GM20000 (cell line): ENCODE measurements around the gene FBLN7.

Experiments
- DNase-seq: peaks from one replicate; pipeline ENCODE4 v3.0.0; 2012; ENCODE audit warnings: low spot score
- TF ChIP-seq, protein P1 (sequence below): IDR thresholded peaks from 2 replicates; pipeline ENCODE4 v1.5.1; 2012; ENCODE audit warnings: mild to moderate bottlenecking, control low read depth; ENCODE audit errors: extremely low read depth, missing control alignments

Gene FBLN7

DNA sequence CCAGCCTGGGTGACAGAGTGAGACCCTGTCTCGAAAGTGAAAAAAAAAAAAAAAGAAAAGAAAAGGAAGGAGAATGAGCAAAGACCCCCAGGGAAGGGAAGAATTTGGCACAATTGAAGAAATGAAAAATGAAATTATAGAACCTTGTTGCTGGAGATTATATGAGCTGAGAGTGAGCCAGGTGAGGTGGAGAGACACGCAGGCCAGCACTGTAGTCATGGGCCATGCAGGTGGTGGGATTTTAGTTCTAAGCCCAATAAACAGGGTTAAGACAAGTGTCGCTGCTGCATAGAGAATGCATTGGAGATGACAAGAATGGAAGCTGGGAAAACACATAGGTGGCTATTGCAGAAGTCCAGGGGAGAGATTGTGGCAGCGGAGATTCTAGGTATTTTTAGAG, 32.3 kb downstream of the FBLN7 start:
- TF ChIP-seq, protein P1, sequence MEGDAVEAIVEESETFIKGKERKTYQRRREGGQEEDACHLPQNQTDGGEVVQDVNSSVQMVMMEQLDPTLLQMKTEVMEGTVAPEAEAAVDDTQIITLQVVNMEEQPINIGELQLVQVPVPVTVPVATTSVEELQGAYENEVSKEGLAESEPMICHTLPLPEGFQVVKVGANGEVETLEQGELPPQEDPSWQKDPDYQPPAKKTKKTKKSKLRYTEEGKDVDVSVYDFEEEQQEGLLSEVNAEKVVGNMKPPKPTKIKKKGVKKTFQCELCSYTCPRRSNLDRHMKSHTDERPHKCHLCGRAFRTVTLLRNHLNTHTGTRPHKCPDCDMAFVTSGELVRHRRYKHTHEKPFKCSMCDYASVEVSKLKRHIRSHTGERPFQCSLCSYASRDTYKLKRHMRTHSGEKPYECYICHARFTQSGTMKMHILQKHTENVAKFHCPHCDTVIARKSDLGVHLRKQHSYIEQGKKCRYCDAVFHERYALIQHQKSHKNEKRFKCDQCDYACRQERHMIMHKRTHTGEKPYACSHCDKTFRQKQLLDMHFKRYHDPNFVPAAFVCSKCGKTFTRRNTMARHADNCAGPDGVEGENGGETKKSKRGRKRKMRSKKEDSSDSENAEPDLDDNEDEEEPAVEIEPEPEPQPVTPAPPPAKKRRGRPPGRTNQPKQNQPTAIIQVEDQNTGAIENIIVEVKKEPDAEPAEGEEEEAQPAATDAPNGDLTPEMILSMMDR: no peak
- DNase-seq: no peak

DNA sequence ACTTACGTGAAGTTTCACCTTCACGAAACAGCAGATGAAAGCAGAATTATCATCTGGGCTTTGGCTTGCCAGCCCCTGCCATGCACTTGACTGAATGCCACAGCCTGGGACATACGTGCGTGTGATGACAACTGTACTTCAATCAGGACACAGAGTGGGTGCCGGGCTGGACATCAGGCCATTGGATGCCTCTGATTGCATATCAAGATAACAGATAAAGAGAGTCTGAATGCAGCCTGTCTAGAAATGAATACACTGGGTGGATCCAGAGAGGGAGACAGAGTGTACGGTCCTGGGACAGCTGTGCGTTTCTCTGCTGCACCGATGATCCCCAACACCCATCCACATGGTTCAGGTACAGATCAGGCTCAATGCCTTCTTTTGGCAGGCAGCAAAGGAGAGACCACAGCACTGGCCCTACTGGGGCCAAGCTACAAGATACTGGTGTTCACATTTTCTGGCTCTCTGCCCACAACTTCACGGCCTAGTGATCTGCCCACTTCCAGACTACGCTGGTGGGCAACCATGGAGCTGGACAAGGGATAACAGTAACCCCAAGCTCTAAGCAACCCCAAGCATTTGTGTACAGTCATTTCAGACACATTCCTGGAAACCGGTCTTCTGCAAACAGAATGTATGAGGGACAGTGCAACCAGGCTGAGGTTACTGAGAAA, 35.6 kb downstream of the FBLN7 start:
- TF ChIP-seq, protein P1: no peak
- DNase-seq: no peak

DNA sequence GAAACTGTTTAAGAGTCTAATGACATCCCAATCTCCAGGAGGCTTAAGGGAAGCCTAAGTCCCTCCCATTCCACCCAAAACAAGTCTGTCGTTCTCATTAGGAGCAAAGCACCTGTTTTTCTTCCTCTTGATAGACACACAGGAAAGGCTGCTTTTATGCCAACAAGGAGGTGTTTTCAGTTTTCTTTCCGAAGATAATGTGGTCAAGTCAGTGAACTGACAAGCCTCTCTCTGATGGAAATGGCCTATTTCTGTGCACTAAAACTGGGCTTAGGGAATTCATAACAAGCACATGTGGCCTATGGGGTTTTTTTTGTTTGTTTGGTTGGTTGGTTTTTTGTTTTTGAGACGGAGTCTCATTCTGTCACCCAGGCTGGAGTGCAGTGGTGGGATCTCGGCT, 36.2 kb downstream of the FBLN7 start:
- no peak for DNase-seq
- TF ChIP-seq, protein P1: no peak

DNA sequence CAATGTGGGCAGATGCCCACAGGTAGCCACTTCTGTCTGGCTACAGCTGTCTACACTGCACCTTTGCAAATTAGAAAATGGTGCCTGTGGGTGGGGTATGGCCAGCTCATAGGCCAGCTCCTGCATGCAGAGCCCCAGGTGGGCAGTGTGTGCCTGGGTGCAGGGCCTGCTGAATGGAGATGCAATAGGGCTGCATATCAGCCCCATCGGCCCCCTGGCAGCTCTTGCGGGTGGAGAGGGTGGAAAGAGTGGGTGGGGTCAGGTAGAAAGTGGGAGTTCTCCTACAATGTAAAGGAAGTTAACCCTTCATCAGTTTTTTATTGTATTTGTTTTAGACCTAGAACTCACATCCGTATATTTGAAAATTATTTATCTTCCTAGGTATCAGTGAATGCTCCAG, 37.1 kb downstream of the FBLN7 start:
- DNase-seq: no peak
- TF ChIP-seq, protein P1: no peak

DNA sequence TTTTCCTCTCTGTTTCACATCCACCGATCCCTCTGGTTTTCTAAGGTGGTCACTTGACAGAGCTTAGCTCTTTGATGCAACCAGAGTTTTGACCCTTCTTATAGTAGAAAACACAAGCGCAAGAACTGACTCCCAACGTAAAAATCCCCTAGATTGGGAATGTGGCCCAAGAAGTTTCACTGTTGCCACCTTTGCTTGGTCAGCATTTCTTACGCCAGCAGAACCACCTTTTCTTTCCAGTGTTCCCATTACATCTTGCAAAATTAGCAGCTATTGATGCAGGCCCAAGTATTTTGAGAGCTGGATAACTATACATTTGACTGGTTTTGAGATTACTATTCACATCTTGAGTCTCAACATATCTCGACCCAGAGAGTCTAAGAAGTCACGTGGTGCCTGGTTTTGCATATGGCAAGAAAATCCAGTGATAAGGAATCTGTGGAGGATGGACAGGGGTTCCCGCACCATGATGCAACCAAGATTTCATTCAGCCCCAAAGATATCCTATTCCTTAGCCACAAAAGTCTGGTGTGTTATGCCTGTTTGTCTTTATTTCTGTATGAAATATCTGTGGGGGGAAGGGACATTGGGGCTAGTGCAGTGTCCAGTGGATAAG, 37.9 kb downstream of the FBLN7 start:
- DNase-seq: no peak
- TF ChIP-seq, protein P1: no peak

DNA sequence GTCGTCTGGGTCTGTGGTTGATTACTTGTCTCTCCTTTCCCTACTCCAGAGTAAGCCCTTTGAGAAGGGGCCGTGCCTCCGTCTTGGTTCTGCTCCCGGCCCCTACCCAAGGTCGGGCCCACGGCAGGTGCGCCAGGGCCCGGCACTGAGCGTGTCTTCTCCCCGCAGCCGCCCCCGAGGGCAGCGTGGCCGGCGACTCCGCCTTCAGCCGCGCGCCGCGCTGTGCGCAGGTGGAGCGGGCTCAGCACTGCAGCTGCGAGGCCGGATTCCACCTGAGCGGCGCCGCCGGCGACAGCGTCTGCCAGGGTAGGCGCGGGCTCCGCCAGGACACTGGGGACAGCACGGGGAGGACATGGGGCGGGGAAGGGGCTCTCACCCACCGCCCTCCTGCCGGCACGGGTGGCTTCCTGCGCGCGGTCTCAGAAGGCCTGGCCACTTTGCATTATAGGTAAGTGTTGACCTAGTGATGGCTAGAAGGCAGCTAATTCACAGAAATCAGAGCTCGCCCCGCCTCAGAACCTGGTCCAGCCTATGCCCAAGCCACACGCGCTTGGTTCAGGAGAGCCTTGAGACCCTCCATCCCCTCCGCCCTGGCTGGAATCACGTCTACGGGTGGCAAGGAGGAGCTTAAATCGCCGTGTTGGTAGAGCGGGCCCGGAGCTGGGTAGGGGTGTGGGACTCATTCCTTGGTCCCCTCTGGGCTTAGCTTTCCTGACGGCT, 43.5 kb downstream of the FBLN7 start:
- no peak for DNase-seq
- TF ChIP-seq, protein P1: no peak

DNA sequence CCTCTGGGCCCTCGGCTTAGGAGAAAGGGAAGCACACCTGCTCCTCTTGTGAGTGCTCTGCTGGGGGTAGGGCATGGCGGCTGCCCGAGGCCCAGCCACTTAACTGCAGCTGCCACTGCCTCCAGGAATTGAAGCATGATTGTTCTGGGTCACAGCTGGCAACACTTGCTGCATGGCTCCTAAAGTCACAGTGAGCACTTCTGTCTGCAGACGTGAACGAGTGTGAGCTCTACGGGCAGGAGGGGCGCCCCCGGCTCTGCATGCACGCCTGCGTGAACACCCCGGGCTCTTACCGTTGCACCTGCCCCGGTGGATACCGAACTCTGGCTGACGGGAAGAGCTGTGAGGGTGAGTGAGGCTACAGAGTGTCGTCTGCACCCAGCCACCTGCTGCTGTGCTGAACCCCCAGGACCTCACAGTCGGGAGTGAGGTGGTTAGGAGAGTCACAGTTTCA, 44.4 kb downstream of the FBLN7 start:
- no peak for DNase-seq
- TF ChIP-seq, protein P1: no peak
